Measurements from ENCODE around the gene C16orf92.
"Not testable (repeated sequence)": the region's sequence is repeated elsewhere in the genome, so short reads cannot be mapped to it uniquely, and the experiment has no call there.

GRCh38 chr16:30012598-30012997 lies 10.4 kb upstream of the C16orf92 start:
- TF ChIP-seq CTCF (IDR thresholded peaks at IDR 0.05); ZFX (IDR thresholded peaks at IDR 0.05; ENCODE audit: borderline replicate concordance): not testable (repeated sequence)
